Nephron (organoid): Measurements from ENCODE around the gene ATP6V1F.

Experiments
- H3K27ac Mint-ChIP-seq, 3 experiments: 2 replicates each; pipeline ENCODE4 v1.8.0; 2020; ENCODE audit warnings: mixed read lengths in 3 of 3, mild to moderate bottlenecking in 2 of 3, moderate library complexity in 1 of 3
- H3K27me3 Mint-ChIP-seq: 2 replicates; pipeline ENCODE4 v1.8.0; 2021; ENCODE audit warnings: low read depth, mild to moderate bottlenecking, moderate library complexity, mixed read lengths
- H3K36me3 Mint-ChIP-seq: 2 replicates; pipeline ENCODE4 v1.8.0; 2020; ENCODE audit warnings: low read depth, mixed read lengths
- H3K4me1 Mint-ChIP-seq: 2 replicates; pipeline ENCODE4 v1.8.0; 2020; ENCODE audit warnings: mixed read lengths
- H3K4me3 Mint-ChIP-seq, 3 experiments: 2 replicates each; pipeline ENCODE4 v1.8.0; 2020; ENCODE audit warnings: mild to moderate bottlenecking in 3 of 3, mixed read lengths in 3 of 3, moderate library complexity in 2 of 3
- H3K9me3 Mint-ChIP-seq: 2 replicates; pipeline ENCODE4 v1.8.0; 2020; ENCODE audit warnings: mixed read lengths
- TF ChIP-seq, protein P1 (sequence below), 3 experiments: fragments of 200-600 bp; sonication (generic); IDR thresholded peaks; one replicate each; pipeline ENCODE4 v1.5.0; 2021; ENCODE audit warnings: antibody characterized with exemption in 3 of 3; ENCODE audit not compliant: unreplicated experiment in 3 of 3

Gene ATP6V1F

DNA sequence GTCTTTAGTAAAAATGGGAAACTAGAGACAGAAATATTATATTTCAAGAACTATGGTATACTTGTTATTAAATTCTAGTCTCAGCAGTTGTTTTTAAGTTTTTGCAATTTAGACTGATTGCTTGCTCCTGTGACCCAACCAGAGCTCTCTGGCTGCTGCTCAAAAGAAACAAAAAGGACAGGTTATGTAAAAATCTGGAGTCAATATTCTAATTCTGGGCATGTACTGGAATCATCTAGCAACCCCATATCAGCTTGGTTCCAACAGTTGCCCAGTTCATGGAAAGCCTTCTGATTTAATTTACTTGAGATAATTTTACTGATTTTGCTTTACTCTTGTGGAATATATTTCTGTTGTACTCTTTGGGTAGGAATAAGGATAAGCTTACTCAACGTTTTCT lies 37.6 kb downstream of the ATP6V1F start:
- Mint-ChIP-seq H3K36me3 (peaks cover 78% of the 10 kb centered on the region), H3K4me3 (no peak overlapping the region), H3K9me3 (peaks cover 15% of the 10 kb centered on the region), H3K4me1 (no peaks in the 10 kb centered on the region), H3K27ac (no peak overlapping the region), H3K27me3 (peaks cover 2% of the 10 kb centered on the region)
- TF ChIP-seq, protein P1, sequence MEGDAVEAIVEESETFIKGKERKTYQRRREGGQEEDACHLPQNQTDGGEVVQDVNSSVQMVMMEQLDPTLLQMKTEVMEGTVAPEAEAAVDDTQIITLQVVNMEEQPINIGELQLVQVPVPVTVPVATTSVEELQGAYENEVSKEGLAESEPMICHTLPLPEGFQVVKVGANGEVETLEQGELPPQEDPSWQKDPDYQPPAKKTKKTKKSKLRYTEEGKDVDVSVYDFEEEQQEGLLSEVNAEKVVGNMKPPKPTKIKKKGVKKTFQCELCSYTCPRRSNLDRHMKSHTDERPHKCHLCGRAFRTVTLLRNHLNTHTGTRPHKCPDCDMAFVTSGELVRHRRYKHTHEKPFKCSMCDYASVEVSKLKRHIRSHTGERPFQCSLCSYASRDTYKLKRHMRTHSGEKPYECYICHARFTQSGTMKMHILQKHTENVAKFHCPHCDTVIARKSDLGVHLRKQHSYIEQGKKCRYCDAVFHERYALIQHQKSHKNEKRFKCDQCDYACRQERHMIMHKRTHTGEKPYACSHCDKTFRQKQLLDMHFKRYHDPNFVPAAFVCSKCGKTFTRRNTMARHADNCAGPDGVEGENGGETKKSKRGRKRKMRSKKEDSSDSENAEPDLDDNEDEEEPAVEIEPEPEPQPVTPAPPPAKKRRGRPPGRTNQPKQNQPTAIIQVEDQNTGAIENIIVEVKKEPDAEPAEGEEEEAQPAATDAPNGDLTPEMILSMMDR (IDR thresholded peaks at IDR 0.05; ENCODE audit: unreplicated experiment in 3 of 3), result no peak

DNA sequence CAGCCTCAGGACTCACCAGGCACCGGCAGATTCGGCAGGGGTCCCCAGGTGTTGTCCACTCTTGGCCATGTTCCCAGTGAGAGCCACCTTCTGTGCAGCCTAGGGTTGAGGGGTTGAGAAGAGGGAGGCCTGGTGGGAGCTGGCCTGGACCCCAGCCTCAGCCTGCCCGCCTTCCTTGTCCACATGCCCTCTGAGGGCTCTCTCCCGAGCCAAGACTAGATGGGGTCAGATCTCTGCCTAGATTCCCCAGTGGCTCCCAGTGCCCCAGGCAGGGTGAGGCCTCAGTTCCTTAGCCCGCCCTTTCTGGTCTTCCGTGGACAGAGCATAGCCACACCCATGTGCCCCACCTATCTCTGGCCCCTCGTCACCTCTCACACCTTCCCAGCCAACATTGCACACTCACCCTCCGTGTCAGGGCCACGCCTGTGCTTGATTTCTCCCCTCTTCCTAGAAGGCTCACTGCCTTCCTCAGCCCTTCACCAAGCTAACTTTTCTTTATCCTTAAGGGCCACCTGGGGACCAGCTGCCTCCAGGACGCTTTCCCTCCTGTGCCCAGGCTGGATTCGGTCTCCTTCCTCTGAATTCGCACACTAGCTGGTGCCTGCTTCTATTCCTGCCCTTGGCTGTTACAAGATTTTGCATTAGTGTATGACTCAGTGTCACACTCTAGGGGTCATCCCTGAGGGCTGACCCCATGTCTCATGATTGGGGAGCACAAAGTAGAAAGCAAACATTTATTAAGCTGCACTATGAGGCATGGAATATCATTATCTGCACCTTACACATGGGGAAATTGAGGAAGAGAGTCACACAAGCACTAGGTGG lies 40.3 kb downstream of the ATP6V1F start:
- H3K9me3 Mint-ChIP-seq, result peaks cover 15% of the 10 kb centered on the region
- H3K27ac Mint-ChIP-seq, result no peak overlapping the region
- TF ChIP-seq, protein P1 (IDR thresholded peaks at IDR 0.05; ENCODE audit: unreplicated experiment in 3 of 3), result no peak
- no peak overlapping the region for H3K4me3 Mint-ChIP-seq
- peaks cover 4% of the 10 kb centered on the region for H3K4me1 Mint-ChIP-seq
- peaks cover 71% of the 10 kb centered on the region for H3K36me3 Mint-ChIP-seq
- peaks cover 11% of the 10 kb centered on the region for H3K27me3 Mint-ChIP-seq

DNA sequence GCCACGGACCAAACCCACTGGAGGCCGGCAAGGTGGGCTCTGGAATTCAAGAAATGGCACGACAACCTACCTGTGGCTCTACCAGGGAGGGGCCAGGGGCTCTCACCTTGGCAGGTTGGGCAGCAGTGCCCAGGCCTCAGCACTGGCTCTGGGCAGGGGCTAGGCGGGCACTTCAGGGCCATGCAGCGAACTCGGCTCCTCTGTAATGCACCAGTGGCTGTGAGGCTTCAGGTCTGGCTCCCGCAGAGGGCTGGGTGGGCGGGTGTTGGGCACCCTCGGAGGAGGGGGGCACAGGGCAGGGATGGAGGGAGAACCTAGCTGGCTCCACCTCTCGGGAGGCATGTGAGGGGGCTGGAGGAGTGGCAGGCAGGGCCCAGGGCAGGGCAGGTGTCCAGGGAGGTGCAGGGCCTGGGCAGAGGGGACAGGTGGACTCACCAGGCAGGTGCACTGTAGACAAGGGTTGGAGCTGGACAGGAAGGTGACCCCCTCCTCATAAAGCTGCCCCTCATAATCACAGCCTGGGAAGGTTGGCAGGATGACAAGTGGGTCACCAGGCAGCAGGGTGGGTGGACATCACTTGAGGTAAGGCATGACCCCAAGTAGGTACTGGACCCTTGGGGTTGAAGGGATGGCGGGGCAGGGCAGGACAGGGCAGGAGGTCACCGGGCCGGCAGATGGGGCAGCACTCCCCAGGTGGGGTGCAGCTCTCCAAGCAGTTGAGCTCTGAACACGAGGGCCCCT lies 41.1 kb downstream of the ATP6V1F start:
- TF ChIP-seq, protein P1 (IDR thresholded peaks at IDR 0.05; ENCODE audit: unreplicated experiment in 3 of 3), result no peak
- no peak overlapping the region for H3K27ac Mint-ChIP-seq
- H3K36me3 Mint-ChIP-seq, result peaks cover 65% of the 10 kb centered on the region
- H3K4me1 Mint-ChIP-seq, result peaks cover 5% of the 10 kb centered on the region
- H3K27me3 Mint-ChIP-seq, result peaks cover 11% of the 10 kb centered on the region
- H3K4me3 Mint-ChIP-seq, result no peak overlapping the region
- H3K9me3 Mint-ChIP-seq, result peaks cover 11% of the 10 kb centered on the region

DNA sequence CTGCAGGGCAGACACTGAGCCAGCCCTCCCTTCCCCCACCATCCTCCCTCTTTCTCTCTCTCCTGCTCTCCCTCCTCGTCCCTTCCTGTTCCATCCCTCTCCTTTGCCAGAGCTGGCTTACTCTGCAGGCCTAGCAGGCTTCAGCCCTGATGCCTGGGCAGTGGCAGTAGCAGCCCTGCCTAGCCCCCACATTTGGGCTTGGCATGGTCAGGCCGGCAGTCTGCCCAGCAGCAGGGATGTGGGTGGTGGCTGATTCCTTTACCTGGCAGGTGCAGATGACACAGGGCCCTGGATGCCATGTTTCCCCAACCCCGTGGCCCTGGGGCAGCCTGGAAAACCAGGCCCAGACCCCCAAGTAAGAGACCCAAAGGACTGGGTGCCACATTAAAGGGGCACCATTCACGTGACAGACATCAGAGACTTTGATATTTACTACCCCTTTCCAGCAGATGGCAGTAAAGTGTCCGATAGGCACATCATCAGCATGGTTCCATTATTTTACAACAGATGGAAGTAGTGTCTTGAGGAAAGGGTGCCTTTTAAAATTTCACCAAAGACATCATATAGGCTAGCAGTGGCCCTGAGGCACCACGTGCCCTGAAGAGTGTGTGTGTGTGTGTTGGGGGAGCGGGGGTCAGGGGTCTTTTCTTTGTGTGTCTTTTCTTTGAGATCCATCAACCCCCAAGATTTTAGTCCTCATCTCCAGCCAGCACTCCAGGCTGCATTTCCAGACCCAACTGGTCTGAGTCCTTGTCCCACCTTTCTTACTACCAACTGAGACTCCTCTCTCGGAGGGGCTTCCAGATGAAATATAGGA lies 41.9 kb downstream of the ATP6V1F start:
- Mint-ChIP-seq H3K36me3 (peaks cover 60% of the 10 kb centered on the region), H3K27me3 (peaks cover 19% of the 10 kb centered on the region), H3K4me3 (no peak overlapping the region), H3K9me3 (peaks cover 11% of the 10 kb centered on the region), H3K27ac (peak overlapping the region in 1 of 3 experiments; percentile 64), H3K4me1 (peaks cover 12% of the 10 kb centered on the region)
- TF ChIP-seq, protein P1 (IDR thresholded peaks at IDR 0.05; ENCODE audit: unreplicated experiment in 3 of 3), result peak; percentile 37 to 58 (median 52)

DNA sequence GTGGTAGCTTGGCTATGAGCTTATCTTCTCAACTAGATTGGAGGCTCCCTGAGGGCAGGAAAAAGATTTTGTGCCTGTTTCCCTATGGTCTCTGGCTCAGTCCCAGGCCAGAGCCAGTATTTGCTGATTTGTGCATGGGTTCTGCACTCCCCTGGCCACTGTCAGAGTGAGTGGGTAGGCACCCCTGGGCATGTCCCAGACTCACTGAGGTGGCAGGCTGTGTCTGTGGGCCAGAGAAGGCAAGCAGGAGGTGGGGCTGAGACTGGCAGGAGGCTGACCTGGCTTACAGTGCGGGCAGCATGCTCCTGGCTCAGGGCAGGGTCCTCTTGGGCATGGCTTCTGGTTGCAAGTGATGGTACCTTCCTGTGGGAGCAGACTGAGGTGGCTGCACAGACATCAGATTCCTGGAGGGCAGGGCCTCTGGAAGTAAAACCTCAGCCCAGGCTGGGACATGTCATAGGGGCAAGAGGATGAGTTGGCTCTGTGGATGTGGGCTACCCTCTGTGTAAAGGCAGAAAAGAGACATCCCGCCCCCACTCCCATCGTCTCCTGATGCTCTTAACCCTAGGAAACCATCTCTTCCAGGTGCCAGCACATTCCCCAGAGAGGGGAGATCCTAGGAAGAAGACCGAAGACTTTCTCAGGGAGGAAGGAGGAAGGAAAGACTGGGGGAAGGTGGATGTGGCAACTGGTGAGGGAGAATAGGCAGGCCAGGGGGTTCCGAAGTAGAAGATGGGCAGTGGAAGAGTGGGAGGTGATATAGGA lies 43.5 kb downstream of the ATP6V1F start:
- Mint-ChIP-seq H3K4me1 (peaks cover 22% of the 10 kb centered on the region), H3K4me3 (peak overlapping the region in 1 of 3 experiments; percentile 22), H3K36me3 (peaks cover 44% of the 10 kb centered on the region), H3K9me3 (peaks cover 5% of the 10 kb centered on the region), H3K27me3 (peaks cover 23% of the 10 kb centered on the region), H3K27ac (no peak overlapping the region)
- TF ChIP-seq, protein P1 (IDR thresholded peaks at IDR 0.05; ENCODE audit: unreplicated experiment in 3 of 3), result no peak
